ENCODE data around the gene CAPZA1.

CAPZA1 gene

GRCh38 chr1:112636056-112636455 is 16.4 kb downstream of the CAPZA1 start:
- Histone ChIP-seq H3K79me2 (ENCODE audit: control insufficient read depth, insufficient read depth, low read length, poor library complexity) (peaks cover 4% of the 10 kb centered on the region), H3K27ac (ENCODE audit: low read depth, low read length) (no peak overlapping the region), H2BK120ac (ENCODE audit: insufficient read depth, low read length, poor library complexity) (no peak overlapping the region), H3K27me3 (ENCODE audit: insufficient read depth, low read length) (no peaks in the 10 kb centered on the region), H2BK5ac (ENCODE audit: low read depth, low read length, poor library complexity) (no peak overlapping the region), H3K36me3 (ENCODE audit: control insufficient read depth in 1 of 2, insufficient read depth in 2 of 2, low read length in 2 of 2) (no peaks in the 10 kb centered on the region), H3K18ac (ENCODE audit: low read length) (no peak overlapping the region), H3K4ac (ENCODE audit: low read depth, low read length) (no peak overlapping the region), H4K91ac (ENCODE audit: low read depth, low read length) (no peak overlapping the region), H3K9me3 (ENCODE audit: insufficient read depth, low read depth, low read length) (no peaks in the 10 kb centered on the region), H3K14ac (ENCODE audit: low read length) (no peak overlapping the region), H3K79me1 (ENCODE audit: low read length) (no peaks in the 10 kb centered on the region), H3K4me3 (ENCODE audit: low read depth, low read length) (no peak overlapping the region), H4K8ac (ENCODE audit: low read depth, low read length) (no peak overlapping the region), H4K12ac (ENCODE audit: low read depth, low read length) (no peak overlapping the region), H2BK12ac (ENCODE audit: low read length) (no peak overlapping the region), H3K4me1 (ENCODE audit: control insufficient read depth in 1 of 2, insufficient read depth in 2 of 2, low read length in 2 of 2) (peaks cover 4 to 6% of the 10 kb centered on the region in 2 experiments), H3K9ac (ENCODE audit: low read length) (no peak overlapping the region), H2AK5ac (ENCODE audit: low read length) (no peak overlapping the region), H3K4me2 (ENCODE audit: low read length) (no peak overlapping the region), H3K23ac (ENCODE audit: low read length) (no peak overlapping the region), H2AFZ (ENCODE audit: insufficient read depth, low read length, poor library complexity) (no peak overlapping the region)
- DNase-seq, result no peak
- no CpG with 5 or more reads among the region's 2 CpGs for WGBS (ENCODE audit: extremely low coverage, insufficient coverage, insufficient read length)

GRCh38 chr1:112636597-112637253 is 17.1 kb downstream of the CAPZA1 start:
- no peak overlapping the region for H3K4me3 ChIP-seq (ENCODE audit: low read depth, low read length)
- no peaks in the 10 kb centered on the region for H3K79me1 ChIP-seq (ENCODE audit: low read length)
- no peaks in the 10 kb centered on the region for H3K9me3 ChIP-seq (ENCODE audit: insufficient read depth, low read depth, low read length)
- DNase-seq, result no peak
- H3K27ac ChIP-seq (ENCODE audit: low read depth, low read length), result no peak overlapping the region
- H3K4ac ChIP-seq (ENCODE audit: low read depth, low read length), result no peak overlapping the region
- no peaks in the 10 kb centered on the region for H3K27me3 ChIP-seq (ENCODE audit: insufficient read depth, low read length)
- no peak overlapping the region for H3K23ac ChIP-seq (ENCODE audit: low read length)
- no peak overlapping the region for H2AK5ac ChIP-seq (ENCODE audit: low read length)
- H2BK5ac ChIP-seq (ENCODE audit: low read depth, low read length, poor library complexity), result no peak overlapping the region
- H4K8ac ChIP-seq (ENCODE audit: low read depth, low read length), result no peak overlapping the region
- no peak overlapping the region for H3K9ac ChIP-seq (ENCODE audit: low read length)
- peaks cover 4 to 6% of the 10 kb centered on the region in 2 experiments for H3K4me1 ChIP-seq (ENCODE audit: control insufficient read depth in 1 of 2, insufficient read depth in 2 of 2, low read length in 2 of 2)
- no peak overlapping the region for H3K4me2 ChIP-seq (ENCODE audit: low read length)
- H3K79me2 ChIP-seq (ENCODE audit: control insufficient read depth, insufficient read depth, low read length, poor library complexity), result peaks cover 2% of the 10 kb centered on the region
- no peak overlapping the region for H4K91ac ChIP-seq (ENCODE audit: low read depth, low read length)
- no peak overlapping the region for H3K14ac ChIP-seq (ENCODE audit: low read length)
- no peak overlapping the region for H4K12ac ChIP-seq (ENCODE audit: low read depth, low read length)
- no peak overlapping the region for H2AFZ ChIP-seq (ENCODE audit: insufficient read depth, low read length, poor library complexity)
- H2BK120ac ChIP-seq (ENCODE audit: insufficient read depth, low read length, poor library complexity), result no peak overlapping the region
- H3K36me3 ChIP-seq (ENCODE audit: control insufficient read depth in 1 of 2, insufficient read depth in 2 of 2, low read length in 2 of 2), result no peaks in the 10 kb centered on the region
- no peak overlapping the region for H3K18ac ChIP-seq (ENCODE audit: low read length)
- H2BK12ac ChIP-seq (ENCODE audit: low read length), result no peak overlapping the region

GRCh38 chr1:112637254-112638109 is 17.9 kb downstream of the CAPZA1 start:
- H2AK5ac ChIP-seq (ENCODE audit: low read length), result no peak overlapping the region
- no peak overlapping the region for H3K18ac ChIP-seq (ENCODE audit: low read length)
- H3K4ac ChIP-seq (ENCODE audit: low read depth, low read length), result peak overlapping the region; percentile 15
- no peak overlapping the region for H3K9ac ChIP-seq (ENCODE audit: low read length)
- DNase-seq, result peak; percentile 81 to 91
- no peak overlapping the region for H4K12ac ChIP-seq (ENCODE audit: low read depth, low read length)
- no peak overlapping the region for H3K23ac ChIP-seq (ENCODE audit: low read length)
- no peak overlapping the region for H4K91ac ChIP-seq (ENCODE audit: low read depth, low read length)
- H3K36me3 ChIP-seq (ENCODE audit: control insufficient read depth in 1 of 2, insufficient read depth in 2 of 2, low read length in 2 of 2), result no peaks in the 10 kb centered on the region
- peak overlapping the region; percentile 49 for H2BK5ac ChIP-seq (ENCODE audit: low read depth, low read length, poor library complexity)
- H3K79me2 ChIP-seq (ENCODE audit: control insufficient read depth, insufficient read depth, low read length, poor library complexity), result peaks cover 2% of the 10 kb centered on the region
- H2BK12ac ChIP-seq (ENCODE audit: low read length), result no peak overlapping the region
- no peak overlapping the region for H3K14ac ChIP-seq (ENCODE audit: low read length)
- H3K79me1 ChIP-seq (ENCODE audit: low read length), result no peaks in the 10 kb centered on the region
- no peaks in the 10 kb centered on the region for H3K9me3 ChIP-seq (ENCODE audit: insufficient read depth, low read depth, low read length)
- H3K4me1 ChIP-seq (ENCODE audit: control insufficient read depth in 1 of 2, insufficient read depth in 2 of 2, low read length in 2 of 2), result peaks cover 4% of the 10 kb centered on the region in 2 experiments
- H3K4me3 ChIP-seq (ENCODE audit: low read depth, low read length), result no peak overlapping the region
- H2BK120ac ChIP-seq (ENCODE audit: insufficient read depth, low read length, poor library complexity), result no peak overlapping the region
- H3K27me3 ChIP-seq (ENCODE audit: insufficient read depth, low read length), result no peaks in the 10 kb centered on the region
- H4K8ac ChIP-seq (ENCODE audit: low read depth, low read length), result no peak overlapping the region
- H3K27ac ChIP-seq (ENCODE audit: low read depth, low read length), result no peak overlapping the region
- H3K4me2 ChIP-seq (ENCODE audit: low read length), result no peak overlapping the region
- no CpG with 5 or more reads among the region's 4 CpGs for WGBS (ENCODE audit: extremely low coverage, insufficient coverage, insufficient read length)
- no peak overlapping the region for H2AFZ ChIP-seq (ENCODE audit: insufficient read depth, low read length, poor library complexity)

GRCh38 chr1:112638110-112638428 is 18.4 kb downstream of the CAPZA1 start:
- peak in 1 of 2 donors; percentile 82 for DNase-seq
- Histone ChIP-seq H2BK120ac (ENCODE audit: insufficient read depth, low read length, poor library complexity) (no peak overlapping the region), H2BK5ac (ENCODE audit: low read depth, low read length, poor library complexity) (no peak overlapping the region), H3K27me3 (ENCODE audit: insufficient read depth, low read length) (no peaks in the 10 kb centered on the region), H3K36me3 (ENCODE audit: control insufficient read depth in 1 of 2, insufficient read depth in 2 of 2, low read length in 2 of 2) (no peaks in the 10 kb centered on the region), H3K23ac (ENCODE audit: low read length) (no peak overlapping the region), H4K12ac (ENCODE audit: low read depth, low read length) (no peak overlapping the region), H2AK5ac (ENCODE audit: low read length) (no peak overlapping the region), H3K4me1 (ENCODE audit: control insufficient read depth in 1 of 2, insufficient read depth in 2 of 2, low read length in 2 of 2) (peaks cover 4% of the 10 kb centered on the region in 2 experiments), H3K14ac (ENCODE audit: low read length) (no peak overlapping the region), H3K9ac (ENCODE audit: low read length) (no peak overlapping the region), H3K79me1 (ENCODE audit: low read length) (no peaks in the 10 kb centered on the region), H3K4ac (ENCODE audit: low read depth, low read length) (no peak overlapping the region), H3K27ac (ENCODE audit: low read depth, low read length) (no peak overlapping the region), H2AFZ (ENCODE audit: insufficient read depth, low read length, poor library complexity) (no peak overlapping the region), H3K4me3 (ENCODE audit: low read depth, low read length) (no peak overlapping the region), H3K79me2 (ENCODE audit: control insufficient read depth, insufficient read depth, low read length, poor library complexity) (peaks cover 2% of the 10 kb centered on the region), H3K4me2 (ENCODE audit: low read length) (no peak overlapping the region), H2BK12ac (ENCODE audit: low read length) (no peak overlapping the region), H4K8ac (ENCODE audit: low read depth, low read length) (no peak overlapping the region), H3K18ac (ENCODE audit: low read length) (no peak overlapping the region), H4K91ac (ENCODE audit: low read depth, low read length) (no peak overlapping the region), H3K9me3 (ENCODE audit: insufficient read depth, low read depth, low read length) (no peaks in the 10 kb centered on the region)
- WGBS (ENCODE audit: extremely low coverage, insufficient coverage, insufficient read length), result no CpG with 5 or more reads among the region's 1 CpG
